Measurements from ENCODE around the gene CXorf49B.
"Not testable (repeated sequence)": the region's sequence is repeated elsewhere in the genome, so short reads cannot be mapped to it uniquely, and the experiment has no call there.

Gene CXorf49B

GRCh38 chrX:71763049-71763448 is at the start of gene CXorf49B:
CXorf49B (plus strand) TSS chrX:71763349; CDS start chrX:71763424, 75 bp downstream.
- DNase-seq: not testable (repeated sequence)

GRCh38 chrX:71714064-71714463 is 49.1 kb upstream of the CXorf49B start:
- not testable (repeated sequence) for DNase-seq

- not testable (repeated sequence) for DNase-seq
These were observed 47.6 kb upstream of the CXorf49B start for GRCh38 chrX:71715551-71715950.

GRCh38 chrX:71716323-71716722 is 46.8 kb upstream of the CXorf49B start:
- not testable (repeated sequence) for DNase-seq

GRCh38 chrX:71718185-71718584 is 45.0 kb upstream of the CXorf49B start, which contains the start of gene CXorf49:
CXorf49 (minus strand) TSS chrX:71718285; CDS start chrX:71718151, 134 bp downstream.
- DNase-seq: not testable (repeated sequence)

- not testable (repeated sequence) for DNase-seq
These were observed 44.0 kb upstream of the CXorf49B start for GRCh38 chrX:71719195-71719594.

GRCh38 chrX:71720289-71720886 is 42.8 kb upstream of the CXorf49B start:
- not testable (repeated sequence) for DNase-seq

GRCh38 chrX:71760688-71761281 is 2.4 kb upstream of the CXorf49B start:
- DNase-seq: not testable (repeated sequence)

- not testable (repeated sequence) for DNase-seq
These were observed 1.7 kb downstream of the CXorf49B start for GRCh38 chrX:71764832-71765231.

GRCh38 chrX:71765613-71766012 is 2.5 kb downstream of the CXorf49B start:
- not testable (repeated sequence) for DNase-seq

- DNase-seq: not testable (repeated sequence)
These were observed 4.0 kb downstream of the CXorf49B start for GRCh38 chrX:71767134-71767533.

- not testable (repeated sequence) for DNase-seq
These were observed 15.2 kb downstream of the CXorf49B start for GRCh38 chrX:71778322-71778721.

- not testable (repeated sequence) for DNase-seq
These were observed 19.2 kb downstream of the CXorf49B start for GRCh38 chrX:71782225-71782949.

- not testable (repeated sequence) for DNase-seq
These were observed 19.8 kb downstream of the CXorf49B start for GRCh38 chrX:71782950-71783299.

- DNase-seq: not testable (repeated sequence)
These were observed 20.6 kb downstream of the CXorf49B start for GRCh38 chrX:71783569-71784347.

GRCh38 chrX:71784348-71784983 is 21.3 kb downstream of the CXorf49B start:
- DNase-seq: not testable (repeated sequence)

GRCh38 chrX:71806450-71806849 is 43.3 kb downstream of the CXorf49B start:
- not testable (repeated sequence) for DNase-seq

GRCh38 chrX:71809886-71810285 is 46.7 kb downstream of the CXorf49B start:
- no peak for DNase-seq

GRCh38 chrX:71814123-71814912 is 51.2 kb downstream of the CXorf49B start:
- no peak for DNase-seq

GRCh38 chrX:71815121-71815905 is 52.2 kb downstream of the CXorf49B start:
- DNase-seq: no peak

- DNase-seq: no peak
These were observed 52.7 kb downstream of the CXorf49B start for GRCh38 chrX:71815906-71816156.
